DMS114 treated with DMSO at 0.1 percent for 48 hours (cell line): ENCODE data around the gene ABCC9.
"Not testable (repeated sequence)": the region's sequence is repeated elsewhere in the genome, so short reads cannot be mapped to it uniquely, and the experiment has no call there.

ENCODE experiments used
- DNase-seq: peaks from one replicate; lab custom pipeline; 2025; ENCODE audit not compliant: unreplicated experiment; lab: John Stamatoyannopoulos, UW

The ABCC9 gene

DNA sequence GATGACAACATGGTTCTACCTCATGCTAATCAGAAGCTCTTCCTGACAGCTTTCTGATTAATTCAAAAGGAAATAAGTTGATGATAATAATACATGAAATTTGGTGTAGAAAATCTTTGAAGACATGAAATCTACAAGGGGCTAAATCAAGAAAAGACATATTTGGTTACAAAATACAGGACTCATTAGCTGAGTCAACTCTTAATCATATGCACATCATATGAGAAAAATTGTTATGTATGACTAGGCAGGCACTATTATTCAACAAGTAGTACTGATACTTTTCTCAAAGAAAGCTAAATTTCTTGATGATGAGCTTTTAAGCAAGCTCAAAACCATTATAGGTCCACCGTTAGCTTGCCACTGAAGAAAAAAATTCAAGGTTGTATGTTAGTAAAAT is 7.1 kb downstream of the ABCC9 start:
- no peak for DNase-seq

DNA sequence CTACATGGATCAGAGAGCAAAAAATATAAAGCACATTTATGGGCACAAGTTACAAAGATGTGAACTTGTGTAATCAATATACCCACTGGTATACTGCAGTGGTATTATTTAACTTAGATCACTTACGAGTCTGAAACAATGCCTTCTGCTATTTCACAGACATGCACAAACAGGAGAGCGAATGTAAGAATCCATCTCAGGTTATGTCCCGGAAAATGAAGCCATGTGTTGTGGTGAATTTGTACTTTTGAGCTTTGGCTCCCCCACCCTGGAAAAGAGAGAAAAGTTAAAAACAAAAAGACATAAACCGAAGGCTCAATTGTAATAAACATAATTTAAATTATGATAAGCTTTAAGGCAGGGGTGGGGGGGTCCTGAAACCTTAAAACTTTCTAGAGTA is 7.6 kb downstream of the ABCC9 start:
- DNase-seq, result no peak

GRCh38 chr12:21929972-21930371 is 11.3 kb downstream of the ABCC9 start:
- DNase-seq, result not testable (repeated sequence)

DNA sequence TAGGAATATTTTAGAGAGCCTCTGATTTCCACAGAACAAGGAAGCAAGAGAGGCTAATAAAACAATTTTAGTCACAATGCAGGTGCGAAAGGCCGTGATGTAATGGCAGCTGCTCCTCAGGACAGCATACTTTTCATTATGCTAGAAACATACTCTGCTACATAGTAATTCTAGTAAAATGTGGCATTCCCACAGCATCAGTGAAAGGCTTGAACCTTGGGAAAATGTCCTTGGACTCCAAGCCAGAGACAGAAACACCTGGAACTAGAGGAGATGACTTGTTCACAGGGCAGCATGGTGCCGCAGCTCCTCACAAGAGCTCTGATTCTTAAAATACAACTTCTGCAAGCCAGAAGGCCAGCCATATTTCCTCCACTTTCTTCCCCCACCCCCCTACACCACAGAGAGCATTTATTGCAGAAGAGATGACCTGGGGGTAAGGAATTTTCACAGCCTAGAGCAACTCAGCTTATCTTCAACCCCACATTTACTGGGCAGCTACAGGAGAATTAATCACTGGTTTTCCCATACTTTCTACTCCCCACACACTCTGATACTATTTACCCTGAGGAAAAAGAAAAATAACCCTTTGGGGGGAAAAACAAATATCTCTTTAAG is 15.8 kb downstream of the ABCC9 start:
- no peak for DNase-seq

GRCh38 chr12:21921436-21921835 is 19.8 kb downstream of the ABCC9 start:
- DNase-seq, result no peak

DNA sequence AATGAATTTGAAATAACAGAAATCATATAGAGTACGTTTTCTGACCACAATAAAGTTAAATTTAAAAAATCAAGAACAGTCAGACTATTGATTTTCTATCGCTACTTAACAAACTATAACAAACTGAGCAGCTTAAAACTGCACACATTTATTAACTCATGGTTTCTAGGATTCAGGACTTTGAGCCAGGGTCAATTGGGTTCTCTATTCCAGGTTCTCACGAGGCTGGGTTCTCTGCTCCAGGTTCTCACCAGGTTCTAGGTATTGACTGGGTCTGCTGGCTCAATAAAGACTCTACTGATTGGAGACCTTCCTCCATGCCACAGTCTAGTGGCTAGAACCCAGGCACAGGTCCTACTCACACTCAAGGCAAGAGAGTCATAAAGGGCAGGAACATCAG is 22.8 kb downstream of the ABCC9 start:
- no peak for DNase-seq

- no peak for DNase-seq
Observed at GRCh38 chr12:21913823-21914222, 27.4 kb downstream of the ABCC9 start.

- DNase-seq, result no peak
Observed at GRCh38 chr12:21912318-21912717, 28.9 kb downstream of the ABCC9 start.

DNA sequence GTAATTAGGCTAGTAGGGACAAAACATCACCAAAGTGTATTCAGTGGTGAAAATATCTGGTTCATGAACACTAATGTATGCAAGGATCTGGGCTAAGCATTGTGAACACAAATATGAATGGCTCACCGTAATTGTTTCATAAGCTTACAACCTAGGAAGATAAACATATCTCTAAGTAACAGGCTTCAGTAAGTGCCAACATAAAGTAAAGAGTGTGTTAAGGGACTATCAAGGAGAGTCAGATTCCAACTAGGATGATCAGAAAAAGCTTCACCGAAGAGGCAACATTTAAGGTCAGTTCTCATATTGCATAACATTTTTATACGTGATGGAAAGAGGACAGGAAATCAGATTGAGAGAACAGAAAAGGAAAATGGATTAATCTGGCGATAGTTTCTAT is 29.4 kb downstream of the ABCC9 start:
- DNase-seq, result no peak

DNA sequence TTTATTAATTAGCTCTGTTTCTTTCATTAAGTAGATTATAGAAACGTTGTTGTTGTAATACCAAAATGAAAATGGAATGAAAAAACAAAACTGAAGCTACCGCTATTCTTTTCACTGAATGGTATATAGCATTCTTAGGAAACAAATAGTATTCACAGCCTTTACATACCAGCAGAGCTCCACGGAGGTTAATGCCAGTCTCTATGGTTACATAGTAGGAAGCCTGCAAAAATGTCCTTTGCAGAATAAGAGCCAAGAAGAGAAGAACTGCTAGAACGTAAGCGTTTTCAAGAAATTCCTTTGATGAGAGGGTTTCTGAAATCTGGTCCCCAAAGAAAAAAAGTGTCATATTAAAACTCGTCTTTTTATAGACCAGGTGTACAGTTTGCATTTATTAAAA is 30.6 kb downstream of the ABCC9 start:
- DNase-seq, result no peak

GRCh38 chr12:21907948-21908837 is 33.0 kb downstream of the ABCC9 start:
- no peak for DNase-seq

DNA sequence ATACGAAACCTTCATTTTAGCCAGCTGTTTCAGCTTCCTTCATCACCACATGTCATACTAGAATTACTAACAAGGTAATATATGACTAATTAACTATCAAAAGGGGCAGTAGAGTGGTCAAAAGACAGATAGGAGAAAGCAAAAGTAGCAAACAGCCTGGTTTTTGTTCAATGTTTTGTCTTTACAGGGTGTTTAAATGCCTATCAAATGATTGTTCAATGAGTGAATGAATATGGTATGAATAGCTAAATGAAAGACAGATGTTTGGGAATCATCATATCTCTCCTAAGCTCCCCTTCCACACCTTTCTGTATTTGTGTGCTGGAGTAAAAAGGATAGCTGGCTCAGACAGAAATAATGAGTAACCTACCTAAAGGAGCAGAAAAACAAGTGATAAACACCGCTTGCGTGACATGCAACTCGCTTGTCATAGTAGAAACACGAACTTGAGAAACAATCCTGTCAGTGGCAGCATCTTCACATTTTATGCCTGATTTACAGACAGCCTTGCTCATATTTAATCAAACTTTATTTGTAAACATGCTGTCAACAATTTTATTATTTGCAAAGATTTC is 34.2 kb downstream of the ABCC9 start:
- DNase-seq, result no peak

GRCh38 chr12:21899532-21899931 is 41.7 kb downstream of the ABCC9 start:
- not testable (repeated sequence) for DNase-seq

DNA sequence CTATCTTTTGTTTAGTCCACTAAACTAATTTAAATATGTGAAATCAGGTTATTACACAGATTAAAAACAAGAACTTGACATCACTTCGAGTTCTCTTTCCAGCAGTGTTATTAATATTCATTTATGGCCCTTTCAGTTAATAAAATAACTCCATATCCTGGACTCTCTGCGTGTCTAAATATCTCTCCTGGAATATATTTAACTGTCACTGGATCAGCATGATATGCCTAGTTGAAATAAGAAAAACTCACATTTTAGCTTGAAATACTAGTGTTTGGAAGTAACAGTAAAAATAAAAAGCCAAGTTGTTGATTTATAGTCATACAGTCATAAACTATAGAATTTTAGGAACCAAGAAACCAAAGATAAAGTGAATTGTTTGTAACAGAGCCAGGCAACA is 45.6 kb downstream of the ABCC9 start:
- DNase-seq, result no peak

DNA sequence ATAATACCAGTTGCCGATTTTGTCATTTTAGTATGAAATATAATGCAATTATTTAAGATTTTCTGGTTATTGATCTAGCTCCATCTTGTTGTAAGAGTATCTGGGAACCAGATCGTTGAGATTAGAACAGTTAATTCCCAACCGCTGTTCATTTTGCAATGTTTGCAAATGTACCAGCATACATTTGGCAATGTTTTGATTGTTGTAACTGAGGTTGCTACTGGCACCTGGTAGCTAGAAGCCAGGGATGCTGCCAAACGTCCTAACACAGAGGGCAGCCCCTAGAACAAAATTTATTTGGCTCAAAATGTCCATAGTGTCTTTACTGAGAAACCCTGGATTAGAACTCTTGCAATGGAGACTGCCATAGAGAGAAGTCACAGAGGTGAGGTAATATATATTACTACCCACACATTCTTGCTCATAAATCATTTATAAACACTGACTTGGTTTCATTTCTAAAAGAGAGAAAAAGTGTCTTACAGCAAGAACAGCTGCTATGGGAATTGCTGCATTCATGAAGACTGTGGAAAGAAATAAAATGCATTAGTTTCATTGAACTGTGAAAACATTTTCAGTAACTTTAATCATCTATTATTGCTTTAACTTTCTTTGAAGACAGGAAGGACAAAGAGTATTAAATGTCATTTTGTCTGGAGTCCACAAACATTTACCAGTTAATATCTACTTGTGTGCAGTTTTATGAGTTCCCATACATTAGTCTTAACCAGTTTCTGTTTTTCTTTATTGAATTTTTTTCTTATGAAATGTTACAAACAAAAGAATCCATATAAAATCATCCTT is 46.2 kb downstream of the ABCC9 start:
- no peak for DNase-seq

- no peak for DNase-seq
Observed at GRCh38 chr12:21893924-21894323, 47.3 kb downstream of the ABCC9 start.

- no peak for DNase-seq
Observed at GRCh38 chr12:21892341-21892740, 48.9 kb downstream of the ABCC9 start.

- no peak for DNase-seq
Observed at GRCh38 chr12:21891751-21892217, 49.4 kb downstream of the ABCC9 start.

DNA sequence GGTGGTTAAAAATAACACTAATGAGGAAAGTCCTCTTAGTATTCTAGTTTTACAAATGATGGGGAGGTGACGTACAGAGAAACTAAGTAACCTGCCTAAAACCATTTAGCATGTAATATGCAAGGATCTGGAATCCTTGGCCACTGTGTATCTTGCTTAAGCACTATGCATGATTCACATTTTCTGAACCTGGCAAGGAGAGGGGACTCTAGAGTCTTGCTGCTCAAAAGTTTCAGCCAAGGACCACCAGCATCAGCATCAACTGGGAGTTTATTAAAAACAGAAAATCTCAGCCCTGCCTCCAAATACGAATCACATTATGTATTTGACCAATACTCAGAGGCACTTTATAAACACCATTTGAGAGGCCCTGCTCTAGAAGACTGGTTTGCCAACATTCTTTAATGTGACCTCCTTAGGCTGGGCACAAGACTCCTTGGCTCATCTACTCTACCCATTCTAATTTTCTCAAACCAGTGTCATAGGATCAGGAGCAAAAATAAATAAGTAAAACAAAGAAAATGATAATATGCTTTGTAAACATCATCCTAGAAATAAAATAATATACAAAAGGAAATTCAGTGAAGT is 52.9 kb downstream of the ABCC9 start:
- no peak for DNase-seq

DNA sequence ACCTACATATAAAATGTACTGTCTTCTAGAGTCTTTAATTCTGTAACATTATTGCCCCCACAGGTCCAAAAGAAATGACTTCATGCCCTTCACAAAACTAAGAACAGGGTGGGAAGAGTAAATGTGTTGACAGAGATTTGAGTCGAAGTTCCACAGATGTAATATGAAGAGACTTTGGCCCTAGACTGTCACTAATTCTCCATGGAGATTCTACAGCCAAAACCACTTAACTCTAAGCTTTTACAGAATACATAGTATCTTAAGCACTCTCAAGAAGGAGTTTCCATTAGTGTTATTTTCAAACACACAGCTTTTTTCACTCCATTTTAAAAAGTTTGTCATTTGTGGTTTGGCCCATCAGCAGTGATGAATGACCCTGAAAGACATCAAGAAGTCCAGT is 56.3 kb downstream of the ABCC9 start:
- no peak for DNase-seq

GRCh38 chr12:21882635-21883034 is 58.6 kb downstream of the ABCC9 start:
- no peak for DNase-seq
